BE2C (cell line): ENCODE data around the gene PBLD.

Source experiments
- DNase-seq: peaks from one replicate; pipeline ENCODE4 v3.0.0-alpha.2; 2020
- H3K27me3 ChIP-seq: fragments of 250-450 bp; sonication (Bioruptor Pico); 2 replicates; pipeline ENCODE4 v1.5.1; 2020; ENCODE audit warnings: mild to moderate bottlenecking
- H3K36me3 ChIP-seq: fragments of 250-450 bp; sonication (Bioruptor Pico); 2 replicates; pipeline ENCODE4 v1.5.1; 2020; ENCODE audit warnings: mild to moderate bottlenecking
- H3K4me1 ChIP-seq: fragments of 250-450 bp; sonication (Bioruptor Pico); 2 replicates; pipeline ENCODE4 v1.5.1; 2020
- H3K4me3 ChIP-seq: 2 replicates; pipeline ENCODE4 v1.5.1; 2011; ENCODE audit warnings: low read depth, low read length
- H3K9me3 ChIP-seq: fragments of 250-450 bp; sonication (Bioruptor Pico); 2 replicates; pipeline ENCODE4 v1.5.1; 2020
- TF ChIP-seq, protein P1 (sequence below): IDR thresholded peaks from 2 replicates; pipeline ENCODE4 v1.5.1; 2012; ENCODE audit warnings: mild to moderate bottlenecking, low read depth, low read length

PBLD gene

DNA sequence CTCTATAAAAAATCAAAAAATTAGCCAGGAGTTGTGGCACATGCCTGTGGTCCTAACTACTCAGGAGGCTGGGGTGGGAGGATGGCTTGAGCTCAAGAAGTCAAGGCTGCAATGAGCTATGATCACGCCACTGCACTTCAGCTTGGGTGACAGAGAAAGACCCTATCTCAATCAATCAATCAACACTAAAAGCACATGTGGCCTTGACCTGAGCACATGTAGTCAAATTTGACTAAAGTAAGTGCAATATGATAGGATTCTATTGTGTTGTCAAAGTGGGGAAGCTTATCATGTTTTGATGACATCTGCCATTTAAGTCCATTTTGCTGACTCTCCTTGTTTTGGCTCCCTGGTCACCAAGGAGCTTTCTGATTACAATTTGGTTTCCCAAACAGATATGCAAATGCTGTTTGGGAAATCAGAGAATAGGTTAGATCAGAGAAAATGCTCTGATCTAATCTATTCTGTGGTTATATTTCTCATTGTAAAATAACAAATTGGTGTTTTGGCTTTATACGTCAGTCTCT, 57.1 kb downstream of the PBLD start:
- H3K36me3 ChIP-seq = no peaks in the 10 kb centered on the region
- TF ChIP-seq, protein P1, sequence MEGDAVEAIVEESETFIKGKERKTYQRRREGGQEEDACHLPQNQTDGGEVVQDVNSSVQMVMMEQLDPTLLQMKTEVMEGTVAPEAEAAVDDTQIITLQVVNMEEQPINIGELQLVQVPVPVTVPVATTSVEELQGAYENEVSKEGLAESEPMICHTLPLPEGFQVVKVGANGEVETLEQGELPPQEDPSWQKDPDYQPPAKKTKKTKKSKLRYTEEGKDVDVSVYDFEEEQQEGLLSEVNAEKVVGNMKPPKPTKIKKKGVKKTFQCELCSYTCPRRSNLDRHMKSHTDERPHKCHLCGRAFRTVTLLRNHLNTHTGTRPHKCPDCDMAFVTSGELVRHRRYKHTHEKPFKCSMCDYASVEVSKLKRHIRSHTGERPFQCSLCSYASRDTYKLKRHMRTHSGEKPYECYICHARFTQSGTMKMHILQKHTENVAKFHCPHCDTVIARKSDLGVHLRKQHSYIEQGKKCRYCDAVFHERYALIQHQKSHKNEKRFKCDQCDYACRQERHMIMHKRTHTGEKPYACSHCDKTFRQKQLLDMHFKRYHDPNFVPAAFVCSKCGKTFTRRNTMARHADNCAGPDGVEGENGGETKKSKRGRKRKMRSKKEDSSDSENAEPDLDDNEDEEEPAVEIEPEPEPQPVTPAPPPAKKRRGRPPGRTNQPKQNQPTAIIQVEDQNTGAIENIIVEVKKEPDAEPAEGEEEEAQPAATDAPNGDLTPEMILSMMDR = no peak

DNA sequence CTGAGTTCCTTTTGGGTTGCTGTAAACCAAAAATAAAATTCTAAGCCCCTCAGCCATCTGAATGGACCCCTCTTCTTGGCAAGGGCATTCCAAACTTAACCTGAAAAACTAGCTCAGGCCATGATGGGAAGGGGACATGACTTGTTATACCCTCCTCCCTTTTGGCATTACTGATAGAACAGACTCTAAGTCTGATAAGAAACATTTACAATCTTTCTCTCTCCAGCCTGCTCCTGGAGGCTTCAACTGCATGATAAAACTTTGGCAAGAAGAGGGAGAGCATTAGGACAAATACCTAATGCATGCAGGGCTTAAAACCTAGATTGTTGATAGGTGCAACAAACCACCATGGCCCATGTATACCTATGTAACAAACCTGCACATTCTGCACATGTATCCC, 59.9 kb downstream of the PBLD start:
- DNase-seq = no peak
- H3K9me3 ChIP-seq = no peaks in the 10 kb centered on the region
- no peaks in the 10 kb centered on the region for H3K36me3 ChIP-seq
- H3K4me3 ChIP-seq = no peak overlapping the region
- peaks cover 7% of the 10 kb centered on the region for H3K4me1 ChIP-seq
- TF ChIP-seq, protein P1 = no peak
- no peaks in the 10 kb centered on the region for H3K27me3 ChIP-seq

More for the DNA sequence above, 57.1 kb downstream of the PBLD start:
- no peak for DNase-seq
- H3K4me3 ChIP-seq = no peak overlapping the region
- H3K9me3 ChIP-seq = no peaks in the 10 kb centered on the region
- H3K4me1 ChIP-seq = peaks cover 7% of the 10 kb centered on the region
- H3K27me3 ChIP-seq = no peaks in the 10 kb centered on the region

DNA sequence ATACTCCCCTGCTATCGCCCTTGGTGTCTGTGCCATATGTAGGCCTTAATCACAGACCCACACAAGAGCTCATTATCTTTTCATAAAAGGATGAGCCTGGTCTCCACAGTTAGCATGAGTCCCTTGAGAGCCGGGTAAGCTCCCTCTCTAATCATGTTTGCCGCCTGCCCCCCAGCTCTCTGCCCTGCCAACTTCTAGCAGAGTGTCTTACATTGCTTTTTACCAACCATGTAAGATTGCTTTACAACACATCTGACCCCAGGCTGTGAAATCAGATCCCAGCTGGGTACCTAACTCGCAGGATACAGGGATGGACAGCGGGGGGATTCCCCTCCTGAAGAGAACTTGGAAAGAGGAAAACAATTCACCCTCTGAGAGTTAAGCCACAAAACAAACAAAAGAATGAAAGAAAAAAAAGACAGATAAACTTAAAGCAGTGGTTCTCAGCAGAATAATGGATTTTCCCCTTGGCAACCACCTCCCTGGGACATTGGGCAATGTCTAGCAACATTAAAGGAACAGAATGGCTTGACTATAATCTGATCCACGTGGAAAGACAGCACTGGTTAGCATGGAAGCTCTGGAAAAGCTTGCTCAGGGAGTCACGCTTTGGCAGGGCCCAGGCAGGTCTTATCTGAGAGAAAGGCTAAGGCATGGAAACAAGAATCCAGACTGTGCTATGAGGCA, 61.4 kb downstream of the PBLD start:
- Histone ChIP-seq H3K9me3 (no peaks in the 10 kb centered on the region), H3K27me3 (no peaks in the 10 kb centered on the region), H3K4me1 (peaks cover 7% of the 10 kb centered on the region), H3K4me3 (no peak overlapping the region), H3K36me3 (no peaks in the 10 kb centered on the region)
- peak; percentile 76 for DNase-seq
- TF ChIP-seq, protein P1 = no peak

DNA sequence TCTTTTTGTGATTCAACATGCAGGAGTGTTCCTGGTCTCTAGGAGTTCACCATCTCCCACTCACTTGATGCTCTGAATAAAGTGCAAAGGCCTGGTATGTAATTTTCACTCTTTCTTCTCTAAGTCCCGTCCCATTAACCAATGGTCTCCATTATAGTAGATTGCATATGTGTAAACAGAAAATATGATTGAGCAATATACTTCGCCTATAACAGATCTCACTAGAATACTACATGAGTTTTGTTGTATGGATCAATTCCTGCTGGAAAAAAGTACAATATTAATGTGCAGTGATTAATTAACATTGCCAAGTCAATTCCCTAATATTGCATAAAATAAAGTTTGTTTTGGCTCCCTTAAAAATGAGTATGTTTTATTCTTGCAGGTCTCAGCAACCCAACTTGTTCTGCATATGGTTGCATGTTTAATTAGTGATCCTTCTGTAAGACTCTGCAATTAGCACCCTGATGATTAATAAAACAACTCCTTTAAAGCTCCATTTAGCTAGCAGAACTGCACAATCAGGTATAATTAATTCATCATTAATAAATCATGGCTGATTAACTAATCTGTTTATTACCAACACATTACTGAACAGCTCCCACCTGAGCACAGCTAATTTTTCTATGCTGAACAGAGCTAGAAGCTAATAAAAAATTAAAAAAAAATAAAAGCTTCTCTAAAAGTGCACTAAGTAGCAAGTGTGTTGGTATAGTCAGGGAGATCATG, 63.0 kb downstream of the PBLD start:
- H3K4me3 ChIP-seq = no peak overlapping the region
- no peaks in the 10 kb centered on the region for H3K27me3 ChIP-seq
- TF ChIP-seq, protein P1 = no peak
- no peaks in the 10 kb centered on the region for H3K36me3 ChIP-seq
- H3K4me1 ChIP-seq = peaks cover 7% of the 10 kb centered on the region
- no peaks in the 10 kb centered on the region for H3K9me3 ChIP-seq
- no peak for DNase-seq

DNA sequence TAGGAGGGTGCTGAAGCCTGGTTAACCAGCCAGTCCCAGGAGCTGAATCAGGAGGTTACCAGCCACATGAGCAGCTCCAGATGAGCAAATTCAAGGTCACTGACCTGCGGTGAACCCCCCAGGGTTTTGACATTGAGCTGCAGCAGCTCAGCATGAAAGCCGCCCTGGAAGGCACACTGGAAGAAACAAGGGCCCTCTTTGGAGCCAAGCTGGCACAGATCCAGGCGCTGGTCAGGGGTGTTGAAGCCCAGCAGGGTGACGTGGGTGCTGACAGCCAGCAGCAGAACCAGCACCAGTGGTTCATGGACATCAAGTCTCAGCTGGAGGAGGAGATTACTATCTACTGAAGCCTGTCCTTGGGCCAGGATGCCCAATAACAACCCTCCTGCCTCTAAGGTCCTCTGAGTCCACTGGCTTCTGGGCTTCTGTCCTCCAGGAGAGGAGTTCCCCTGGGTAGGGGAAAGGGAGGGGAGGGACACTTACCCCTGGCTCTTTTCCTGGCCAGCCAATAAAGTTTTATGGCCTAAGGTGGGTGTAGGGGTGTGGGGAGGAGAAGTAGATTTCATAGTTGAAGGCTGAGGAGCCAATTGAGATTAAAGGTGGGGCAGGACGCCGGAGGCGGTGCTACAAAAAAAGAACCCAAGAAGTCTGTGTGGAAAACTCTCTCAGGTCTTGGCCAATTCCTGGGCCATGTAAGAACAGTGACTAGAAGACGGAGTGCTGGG, 71.4 kb downstream of the PBLD start:
- Histone ChIP-seq H3K27me3 (no peaks in the 10 kb centered on the region), H3K9me3 (no peaks in the 10 kb centered on the region), H3K4me1 (no peaks in the 10 kb centered on the region), H3K36me3 (no peaks in the 10 kb centered on the region), H3K4me3 (no peak overlapping the region)
- TF ChIP-seq, protein P1 = no peak
- peak; percentile 40 for DNase-seq
